GM12878 (cell line): ENCODE data around the gene ARHGAP30. TPM values are rescaled to one million over a fixed set of nuclear protein-coding genes. Genes with fewer than 3 reads are reported as not detected.
A peak's percentile ranks its signal among the peaks of the same experiment; 100 is the strongest.

Experiments used
- BACH1 ChIP-seq: fragments of 450-650 bp; IDR thresholded peaks from 2 replicates; pipeline ENCODE4 v1.6.1; 2017; ENCODE audit warnings: mild to moderate bottlenecking, borderline replicate concordance
- BCLAF1 ChIP-seq: fragments of 450-650 bp; IDR thresholded peaks from 2 replicates; pipeline ENCODE4 v1.6.1; 2017; ENCODE audit warnings: antibody characterized with exemption, mild to moderate bottlenecking, moderate library complexity
- E4F1 ChIP-seq: fragments of 450-650 bp; IDR thresholded peaks from 2 replicates; pipeline ENCODE4 v1.6.1; 2018; ENCODE audit warnings: borderline replicate concordance, mild to moderate bottlenecking; ENCODE audit not compliant: partially characterized antibody
- EP300 ChIP-seq, 2 experiments: fragments of 150-350 bp in 1 of 2; IDR thresholded peaks; 2 replicates each; pipeline ENCODE4 v1.6.1; 2011 to 2012; ENCODE audit warnings: low read depth in 2 of 2, low read length in 2 of 2, borderline replicate concordance in 1 of 2, improper control_type of control experiment in 1 of 2, inconsistent platforms in 1 of 2; ENCODE audit not compliant: control insufficient read depth in 1 of 2
- ESRRA ChIP-seq: IDR thresholded peaks from 2 replicates; pipeline ENCODE4 v1.6.1; 2012; ENCODE audit warnings: mild to moderate bottlenecking, low read length, improper control_type of control experiment
- ETV6 ChIP-seq, 2 experiments: fragments of 450-650 bp in 1 of 2; IDR thresholded peaks in 1 of 2; conservative IDR thresholded peaks in 1 of 2; 2 replicates each; pipeline ENCODE4 v1.6.1; 2014; ENCODE audit warnings: antibody characterized with exemption in 1 of 2, borderline replicate concordance in 1 of 2, low read depth in 1 of 2, mild to moderate bottlenecking in 1 of 2, moderate library complexity in 1 of 2
- EZH2 ChIP-seq: IDR thresholded peaks from 2 replicates; pipeline ENCODE4 v1.6.1; 2012; ENCODE audit warnings: low read depth, mild to moderate bottlenecking, control low read depth, inconsistent platforms, low read length, borderline replicate concordance; ENCODE audit not compliant: control insufficient read depth
- GATAD2B ChIP-seq: fragments of 450-650 bp; conservative IDR thresholded peaks from 2 replicates; pipeline ENCODE4 v1.6.1; 2017; ENCODE audit warnings: low read depth, mild to moderate bottlenecking, moderate library complexity
- IKZF2 ChIP-seq, 2 experiments: fragments of 450-650 bp; IDR thresholded peaks; 2 replicates each; pipeline ENCODE4 v1.6.1; 2017; ENCODE audit warnings: mild to moderate bottlenecking in 2 of 2, moderate library complexity in 2 of 2
- IRF5 ChIP-seq: fragments of 450-650 bp; IDR thresholded peaks from 2 replicates; pipeline ENCODE4 v1.6.1; 2017; ENCODE audit warnings: borderline replicate concordance
- JUND ChIP-seq: IDR thresholded peaks from 2 replicates; pipeline ENCODE4 v1.6.1; 2012; ENCODE audit warnings: low read depth, mild to moderate bottlenecking, low read length, improper control_type of control experiment, moderate library complexity
- MEF2A ChIP-seq: IDR thresholded peaks from 2 replicates; pipeline ENCODE4 v1.6.1; 2011; ENCODE audit warnings: low read depth, mild to moderate bottlenecking, low read length, moderate library complexity; ENCODE audit not compliant: insufficient read depth
- NR2F1 ChIP-seq: fragments of 450-650 bp; conservative IDR thresholded peaks from 2 replicates; pipeline ENCODE4 v1.6.1; 2017; ENCODE audit warnings: mild to moderate bottlenecking
- RAD51 ChIP-seq: fragments of 450-650 bp; IDR thresholded peaks from 2 replicates; pipeline ENCODE4 v1.6.1; 2016; ENCODE audit warnings: moderate library complexity, mild to moderate bottlenecking, inconsistent platforms
- RBBP5 ChIP-seq: fragments of 200-600 bp; sonication (generic); conservative IDR thresholded peaks from 2 replicates; pipeline ENCODE4 v1.6.1; 2016
- SMC3 ChIP-seq: IDR thresholded peaks from 2 replicates; pipeline ENCODE4 v1.6.1; 2011; ENCODE audit warnings: low read length, improper control_type of control experiment, borderline replicate concordance
- SREBF2 ChIP-seq: IDR thresholded peaks from 2 replicates; pipeline ENCODE4 v1.6.1; 2012; ENCODE audit warnings: mild to moderate bottlenecking, low read length
- SUPT20H ChIP-seq: IDR thresholded peaks from 2 replicates; pipeline ENCODE4 v1.6.1; 2011; ENCODE audit warnings: low read depth, mild to moderate bottlenecking, low read length, moderate library complexity, borderline replicate concordance; ENCODE audit not compliant: control insufficient read depth
- TARDBP ChIP-seq: IDR thresholded peaks from 2 replicates; pipeline ENCODE4 v1.6.1; 2016; ENCODE audit warnings: borderline replicate concordance
- ZBTB33 ChIP-seq: fragments of 450-650 bp; IDR thresholded peaks from 2 replicates; pipeline ENCODE4 v1.6.1; 2017; ENCODE audit warnings: mild to moderate bottlenecking
- ZNF24 ChIP-seq: fragments of 450-650 bp; IDR thresholded peaks from 2 replicates; pipeline ENCODE4 v1.6.1; 2017; ENCODE audit warnings: antibody characterized with exemption, mild to moderate bottlenecking
- ZSCAN29 ChIP-seq: fragments of 450-650 bp; IDR thresholded peaks from 2 replicates; pipeline ENCODE4 v1.6.1; 2017; ENCODE audit warnings: mild to moderate bottlenecking, moderate library complexity
- polyA plus RNA-seq, 11 experiments: library from polyadenylated mRNA; depleted of rRNA in 4 of 11; unstranded in 6 of 11; stranded (reverse) in 5 of 11; fragments of >200 nt; fragmentation: Nextera tagmentation in 4 of 11; fragmentation: Illumina TruSeq in 1 of 11; extraction: Ambion mirVana in 4 of 11; extraction: Trizol in 1 of 11; gene quantifications; 1 replicate in 1 of 11; 2 replicates in 10 of 11; pipeline versions ENCODE4 v1.2.1 to v1.2.3, GENCODE V29; 2011 to 2016; ENCODE audit warnings: inconsistent platforms in 2 of 11, missing spikeins in 2 of 11, low read depth in 1 of 11
- total RNA-seq, 4 experiments: library from RNA; depleted of rRNA in 3 of 4; stranded (reverse); fragments of >200 nt in 3 of 4; fragmentation: Illumina TruSeq in 1 of 4; extraction: Trizol in 1 of 4; gene quantifications; 2 replicates each; pipeline versions ENCODE4 v1.2.1 to v1.2.3, GENCODE V29; 2013 to 2021

The ARHGAP30 gene
- total and polyA plus RNA-seq, 10 of the 15 experiments (the other 5 are each of a cell fraction or from before 2014, with no cell fraction given) = 12.9 to 143 (median 76.3) TPM

GRCh38 chr1:161096015-161096414 is 26.3 kb upstream of the ARHGAP30 start (continued):
- TF ChIP-seq ZSCAN29 (0 out of 2 replicates have a peak, but pooled peaks have one; percentile 16), TARDBP (no peak), BACH1 (no peak; the same call in 1 of the 2 replicates), IRF5 (no peak), ZNF24 (no peak), RAD51 (no peak), ETV6 (conservative IDR thresholded peaks at IDR 0.05 in 1 of 2, IDR thresholded peaks at IDR 0.05 in 1 of 2; ENCODE audit: borderline replicate concordance in 1 of 2, low read depth in 1 of 2) (no peak), JUND (0 out of 2 replicates have a peak, but pooled peaks have one; percentile 7), SUPT20H (no peak), NR2F1 (peak; percentile 91), ESRRA (peak; percentile 99), SREBF2 (no peak), GATAD2B (0 out of 2 replicates have a peak, but pooled peaks have one; percentile 44), MEF2A (peak; percentile 25; the same call in 1 of the 2 replicates), BCLAF1 (no peak), RBBP5 (no peak), IKZF2 (IDR thresholded peaks at IDR 0.05) (peak; percentile 88 to 93), SMC3 (peak; percentile 21; the same call in 1 of the 2 replicates), E4F1 (no peak), ZBTB33 (no peak), EZH2 (no peak), EP300 (IDR thresholded peaks at IDR 0.05; ENCODE audit: borderline replicate concordance in 1 of 2, control insufficient read depth in 1 of 2, low read depth in 2 of 2, low read length in 2 of 2) (peak; percentile 59 to 79; a peak in 2 of 4 replicates)
